ENCODE measurements around the gene RBMS1. TPM values are rescaled to one million over a fixed set of nuclear protein-coding genes. Genes with fewer than 3 reads are reported as not detected.
"Not testable (repeated sequence)": the region's sequence is repeated elsewhere in the genome, so short reads cannot be mapped to it uniquely, and the experiment has no call there.

RBMS1 gene
- total RNA-seq, 1 donor from 2014 or later = 35.4 TPM

GRCh38 chr2:160375802-160376469 is 117.7 kb downstream of the RBMS1 start:
- H3K27ac Mint-ChIP-seq = no peak overlapping the region
- no peak for DNase-seq (ENCODE audit: low spot score)
- no peaks in the 10 kb centered on the region for H3K27me3 Mint-ChIP-seq (ENCODE audit: insufficient read depth)
- H3K4me3 Mint-ChIP-seq = no peak overlapping the region
- H3K4me1 Mint-ChIP-seq (ENCODE audit: low read depth) = peaks cover 61% of the 10 kb centered on the region
- no peaks in the 10 kb centered on the region for H3K36me3 Mint-ChIP-seq (ENCODE audit: low read depth)
- no peaks in the 10 kb centered on the region for H3K9me3 Mint-ChIP-seq
- intact Hi-C loops (cut with micrococcal nuclease) = no loop called here

GRCh38 chr2:160375037-160375436 is 118.6 kb downstream of the RBMS1 start:
- no peak for DNase-seq (ENCODE audit: low spot score)
- Mint-ChIP-seq H3K4me3 (no peak overlapping the region), H3K27ac (no peak overlapping the region), H3K27me3 (ENCODE audit: insufficient read depth) (no peaks in the 10 kb centered on the region), H3K9me3 (no peaks in the 10 kb centered on the region), H3K4me1 (ENCODE audit: low read depth) (peaks cover 55% of the 10 kb centered on the region), H3K36me3 (ENCODE audit: low read depth) (no peaks in the 10 kb centered on the region)
- intact Hi-C loops (cut with micrococcal nuclease) = no loop called here

DNA sequence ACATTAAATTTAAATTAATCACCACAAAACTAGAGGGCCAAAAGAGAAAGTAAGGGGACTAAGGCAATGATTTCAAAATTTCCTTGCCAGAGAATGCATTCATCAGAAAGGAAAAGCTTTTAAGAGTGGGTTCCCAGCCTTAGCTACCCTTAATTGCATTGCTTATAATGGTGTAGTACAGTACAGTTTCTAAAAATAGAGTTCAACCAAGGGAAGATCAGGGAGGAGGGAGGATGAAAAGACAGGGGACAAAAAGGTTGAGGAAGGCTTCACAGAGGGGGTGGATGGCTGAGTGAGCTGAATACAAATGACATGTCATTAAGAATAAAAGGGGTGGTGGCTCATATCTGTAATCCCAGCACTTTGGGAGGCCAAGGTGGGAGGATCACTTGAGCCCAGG is 119.9 kb downstream of the RBMS1 start:
- peaks cover 59% of the 10 kb centered on the region for H3K4me1 Mint-ChIP-seq (ENCODE audit: low read depth)
- H3K9me3 Mint-ChIP-seq = no peaks in the 10 kb centered on the region
- intact Hi-C loops (cut with micrococcal nuclease) = no loop called here
- H3K27me3 Mint-ChIP-seq (ENCODE audit: insufficient read depth) = no peaks in the 10 kb centered on the region
- H3K27ac Mint-ChIP-seq = no peak overlapping the region
- no peak for DNase-seq (ENCODE audit: low spot score)
- no peaks in the 10 kb centered on the region for H3K36me3 Mint-ChIP-seq (ENCODE audit: low read depth)
- no peak overlapping the region for H3K4me3 Mint-ChIP-seq

DNA sequence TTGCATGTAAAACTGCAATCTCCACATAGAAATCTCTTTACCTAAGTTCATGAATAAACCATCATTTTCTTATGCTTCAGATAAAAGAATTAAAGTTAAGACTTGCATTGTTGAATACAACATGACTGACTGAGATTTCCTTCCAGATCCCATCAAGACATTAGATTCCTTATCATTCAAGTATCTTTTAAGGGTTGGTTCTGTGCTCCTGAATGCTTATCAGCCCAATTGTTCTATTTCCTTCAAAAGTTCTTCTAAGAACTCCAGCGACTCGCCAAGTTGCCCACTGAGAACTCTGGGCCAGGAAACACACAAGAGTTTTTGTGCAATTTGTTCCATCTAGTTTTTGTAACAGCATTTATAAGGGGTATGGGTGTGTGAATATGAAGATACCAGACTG is 120.3 kb downstream of the RBMS1 start:
- H3K27ac Mint-ChIP-seq = no peak overlapping the region
- no peaks in the 10 kb centered on the region for H3K9me3 Mint-ChIP-seq
- intact Hi-C loops (cut with micrococcal nuclease) = no loop called here
- no peaks in the 10 kb centered on the region for H3K36me3 Mint-ChIP-seq (ENCODE audit: low read depth)
- H3K27me3 Mint-ChIP-seq (ENCODE audit: insufficient read depth) = no peaks in the 10 kb centered on the region
- H3K4me3 Mint-ChIP-seq = no peak overlapping the region
- no peak for DNase-seq (ENCODE audit: low spot score)
- H3K4me1 Mint-ChIP-seq (ENCODE audit: low read depth) = peaks cover 60% of the 10 kb centered on the region

DNA sequence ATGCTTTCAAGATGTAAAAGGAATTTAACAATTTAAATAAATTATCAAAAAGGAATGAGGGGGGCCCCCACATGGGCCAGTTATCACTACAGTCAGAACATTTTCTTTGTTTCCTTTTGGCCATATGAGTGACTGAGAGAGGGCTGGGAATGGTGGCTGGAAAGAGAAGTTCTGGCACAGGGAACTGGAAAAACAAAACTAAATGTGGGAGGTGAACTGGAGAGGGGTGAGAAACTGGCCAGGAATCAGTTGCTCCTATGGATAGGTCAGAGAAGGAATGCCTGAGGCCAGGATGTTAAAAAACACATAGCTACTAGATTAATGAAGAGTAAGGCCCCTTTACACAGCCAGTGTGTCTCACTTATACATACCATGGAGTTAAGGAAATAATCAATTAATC is 121.0 kb downstream of the RBMS1 start:
- H3K4me3 Mint-ChIP-seq = no peak overlapping the region
- H3K27ac Mint-ChIP-seq = no peak overlapping the region
- no peaks in the 10 kb centered on the region for H3K9me3 Mint-ChIP-seq
- no peaks in the 10 kb centered on the region for H3K36me3 Mint-ChIP-seq (ENCODE audit: low read depth)
- peaks cover 67% of the 10 kb centered on the region for H3K4me1 Mint-ChIP-seq (ENCODE audit: low read depth)
- no peaks in the 10 kb centered on the region for H3K27me3 Mint-ChIP-seq (ENCODE audit: insufficient read depth)
- intact Hi-C loops (cut with micrococcal nuclease) = no loop called here
- no peak for DNase-seq (ENCODE audit: low spot score)

- DNase-seq (ENCODE audit: low spot score) = no peak
- Mint-ChIP-seq H3K4me3 (no peak overlapping the region), H3K9me3 (no peaks in the 10 kb centered on the region), H3K36me3 (ENCODE audit: low read depth) (no peaks in the 10 kb centered on the region), H3K27me3 (ENCODE audit: insufficient read depth) (no peaks in the 10 kb centered on the region), H3K4me1 (ENCODE audit: low read depth) (peaks cover 68% of the 10 kb centered on the region), H3K27ac (no peak overlapping the region)
- intact Hi-C loops (cut with micrococcal nuclease) = no loop called here
These were observed 121.6 kb downstream of the RBMS1 start for GRCh38 chr2:160372010-160372356.

DNA sequence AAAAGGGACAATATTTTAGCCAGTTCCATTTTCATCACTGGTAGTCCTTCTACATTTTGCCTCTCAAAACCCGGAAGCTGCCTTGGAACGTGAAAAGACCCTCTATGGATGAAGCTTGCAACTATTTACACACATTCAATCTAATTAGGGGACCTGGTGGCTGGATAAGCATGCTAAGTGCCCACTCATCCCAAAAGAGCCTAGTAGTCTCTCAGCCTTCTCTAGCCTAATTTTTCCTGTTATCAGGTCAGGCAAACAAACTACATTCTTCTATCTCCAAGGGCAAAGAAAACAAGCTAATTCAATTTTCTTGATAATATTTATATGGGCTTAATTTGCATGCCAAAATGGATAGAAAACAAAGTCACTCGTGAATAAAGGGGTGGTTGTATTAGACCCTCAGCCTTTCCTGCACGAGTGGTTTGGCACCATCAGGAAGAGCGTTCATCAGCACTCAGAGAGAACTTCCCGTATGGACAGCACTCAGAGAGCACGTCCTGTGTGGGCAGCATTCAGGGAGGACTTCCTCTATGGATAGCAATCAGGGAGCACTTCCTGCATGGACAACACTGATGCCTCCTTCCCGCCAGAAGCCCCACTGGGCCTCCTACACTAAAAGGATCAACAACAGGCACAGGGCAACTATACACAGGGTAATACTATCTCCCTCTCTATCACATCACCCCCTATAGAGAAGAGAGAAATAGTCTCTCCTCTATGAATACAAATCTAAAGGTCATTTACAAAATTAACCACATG is 122.2 kb downstream of the RBMS1 start:
- Mint-ChIP-seq H3K9me3 (no peaks in the 10 kb centered on the region), H3K27ac (no peak overlapping the region), H3K36me3 (ENCODE audit: low read depth) (no peaks in the 10 kb centered on the region), H3K4me3 (no peak overlapping the region), H3K27me3 (ENCODE audit: insufficient read depth) (no peaks in the 10 kb centered on the region), H3K4me1 (ENCODE audit: low read depth) (peaks cover 67% of the 10 kb centered on the region)
- intact Hi-C loops (cut with micrococcal nuclease) = no loop called here
- DNase-seq (ENCODE audit: low spot score) = no peak

- no peak overlapping the region for H3K27ac Mint-ChIP-seq
- H3K4me1 Mint-ChIP-seq (ENCODE audit: low read depth) = peaks cover 58% of the 10 kb centered on the region
- no peak overlapping the region for H3K4me3 Mint-ChIP-seq
- intact Hi-C loops (cut with micrococcal nuclease) = no loop called here
- peaks cover 8% of the 10 kb centered on the region for H3K36me3 Mint-ChIP-seq (ENCODE audit: low read depth)
- no peak for DNase-seq (ENCODE audit: low spot score)
- H3K9me3 Mint-ChIP-seq = no peaks in the 10 kb centered on the region
- H3K27me3 Mint-ChIP-seq (ENCODE audit: insufficient read depth) = no peaks in the 10 kb centered on the region
These were observed 124.3 kb downstream of the RBMS1 start for GRCh38 chr2:160368988-160369930.

DNA sequence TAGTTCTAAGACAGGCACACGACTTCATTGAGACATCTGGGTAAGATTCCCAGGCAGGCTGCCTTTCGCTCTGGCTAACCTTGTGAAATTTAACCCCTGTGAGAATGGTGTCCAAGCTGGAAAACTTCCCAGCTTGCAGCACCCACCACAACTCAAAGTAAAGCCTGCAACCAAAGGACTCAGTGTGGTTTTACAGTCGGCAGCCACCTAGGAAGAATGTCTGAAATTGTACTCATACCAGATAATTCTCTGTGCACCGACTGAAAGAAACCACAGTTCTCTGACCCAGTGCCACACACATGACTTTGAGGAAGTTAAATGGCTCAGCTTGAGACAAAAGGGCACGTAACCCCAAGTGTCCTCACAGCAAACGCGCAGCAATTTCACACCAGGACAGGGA is 125.7 kb downstream of the RBMS1 start:
- H3K27me3 Mint-ChIP-seq (ENCODE audit: insufficient read depth) = no peaks in the 10 kb centered on the region
- no peaks in the 10 kb centered on the region for H3K9me3 Mint-ChIP-seq
- H3K4me3 Mint-ChIP-seq = no peak overlapping the region
- H3K36me3 Mint-ChIP-seq (ENCODE audit: low read depth) = peaks cover 16% of the 10 kb centered on the region
- intact Hi-C loops (cut with micrococcal nuclease) = no loop called here
- peaks cover 46% of the 10 kb centered on the region for H3K4me1 Mint-ChIP-seq (ENCODE audit: low read depth)
- no peak overlapping the region for H3K27ac Mint-ChIP-seq
- DNase-seq (ENCODE audit: low spot score) = no peak

- peaks cover 40% of the 10 kb centered on the region for H3K4me1 Mint-ChIP-seq (ENCODE audit: low read depth)
- peaks cover 16% of the 10 kb centered on the region for H3K36me3 Mint-ChIP-seq (ENCODE audit: low read depth)
- DNase-seq (ENCODE audit: low spot score); H3K9me3 Mint-ChIP-seq; H3K27me3 Mint-ChIP-seq (ENCODE audit: insufficient read depth); H3K4me3 Mint-ChIP-seq; intact Hi-C loops (cut with micrococcal nuclease); H3K27ac Mint-ChIP-seq: not testable (repeated sequence)
These were observed 126.5 kb downstream of the RBMS1 start for GRCh38 chr2:160367139-160367538.

DNA sequence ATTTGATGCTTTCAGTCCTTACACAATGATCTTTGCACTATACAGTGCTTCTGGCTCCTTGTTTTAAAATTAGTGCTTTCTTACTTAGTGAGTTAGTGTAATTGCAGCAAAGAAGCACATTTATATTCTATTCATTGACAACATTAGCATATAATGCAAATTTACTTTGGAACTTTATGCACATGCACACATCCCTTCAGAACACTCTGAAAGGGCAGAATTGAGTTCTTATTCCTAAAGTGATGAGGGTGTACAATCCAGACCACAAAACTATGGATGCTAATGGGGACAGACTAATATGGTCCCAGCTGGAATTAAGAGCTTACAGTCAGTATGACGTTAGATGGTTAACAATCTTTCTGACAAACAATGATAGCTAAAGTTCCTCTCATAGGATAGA is 127.1 kb downstream of the RBMS1 start:
- Mint-ChIP-seq H3K4me3 (no peak overlapping the region), H3K36me3 (ENCODE audit: low read depth) (peaks cover 16% of the 10 kb centered on the region), H3K27ac (no peak overlapping the region), H3K27me3 (ENCODE audit: insufficient read depth) (no peaks in the 10 kb centered on the region), H3K4me1 (ENCODE audit: low read depth) (peaks cover 35% of the 10 kb centered on the region), H3K9me3 (no peaks in the 10 kb centered on the region)
- DNase-seq (ENCODE audit: low spot score) = no peak
- intact Hi-C loops (cut with micrococcal nuclease) = no loop called here

- Mint-ChIP-seq H3K4me3 (no peak overlapping the region), H3K36me3 (ENCODE audit: low read depth) (peaks cover 16% of the 10 kb centered on the region), H3K27ac (no peak overlapping the region), H3K4me1 (ENCODE audit: low read depth) (peaks cover 32% of the 10 kb centered on the region), H3K9me3 (no peaks in the 10 kb centered on the region), H3K27me3 (ENCODE audit: insufficient read depth) (no peaks in the 10 kb centered on the region)
- DNase-seq (ENCODE audit: low spot score) = no peak
- intact Hi-C loops (cut with micrococcal nuclease) = no loop called here
These were observed 127.8 kb downstream of the RBMS1 start for GRCh38 chr2:160365716-160366367.
